Left ventricle myocardium inferior (tissue), 1 donor: ENCODE data around the gene CCR5. TPM values are rescaled to one million over a fixed set of nuclear protein-coding genes. Genes with fewer than 3 reads are reported as not detected.

Experiments
- DNase-seq: peaks from one replicate; pipeline ENCODE4 v3.0.0-alpha.2; 2020
- H3K27ac ChIP-seq: fragments of 200-600 bp; replicated peaks from 2 replicates; pipeline ENCODE4 v1.8.0; 2021
- H3K27me3 ChIP-seq: fragments of 200-600 bp; 2 replicates; pipeline ENCODE4 v1.8.0; 2021; ENCODE audit warnings: low read depth
- H3K36me3 ChIP-seq: fragments of 200-600 bp; 2 replicates; pipeline ENCODE4 v1.8.0; 2021
- H3K4me1 ChIP-seq: fragments of 200-600 bp; 2 replicates; pipeline ENCODE4 v1.8.0; 2021
- H3K4me3 ChIP-seq: fragments of 200-600 bp; 2 replicates; pipeline ENCODE4 v1.8.0; 2021; ENCODE audit warnings: mild to moderate bottlenecking, moderate library complexity
- H3K9me3 ChIP-seq: fragments of 200-600 bp; replicated peaks from 2 replicates; pipeline ENCODE4 v1.8.0; 2021
- intact Hi-C: fragments of 100-400 bp; cut with micrococcal nuclease; formaldehyde crosslinking; loops from one replicate; pipeline ENCODE4 v1.11.0; 2022
- total RNA-seq: library from RNA; stranded (reverse); fragmentation: NEBNext Ultra II Directional; extraction: Animal tissue kit (Norgen Biotek cat#: 25700); gene quantifications from one replicate; pipeline ENCODE4 v1.2.1, GENCODE V29; 2021
- TF ChIP-seq, protein P1 (sequence below): fragments of 200-600 bp; IDR thresholded peaks from 2 replicates; pipeline ENCODE4 v1.8.0; 2021; ENCODE audit warnings: antibody characterized with exemption, mild to moderate bottlenecking, borderline replicate concordance
- donor health status: DM: no; HTN: yes; CAD: no; lungs with severe emphysema.

The CCR5 gene
- total RNA-seq, 1 donor from 2014 or later: 0.22 TPM

DNA sequence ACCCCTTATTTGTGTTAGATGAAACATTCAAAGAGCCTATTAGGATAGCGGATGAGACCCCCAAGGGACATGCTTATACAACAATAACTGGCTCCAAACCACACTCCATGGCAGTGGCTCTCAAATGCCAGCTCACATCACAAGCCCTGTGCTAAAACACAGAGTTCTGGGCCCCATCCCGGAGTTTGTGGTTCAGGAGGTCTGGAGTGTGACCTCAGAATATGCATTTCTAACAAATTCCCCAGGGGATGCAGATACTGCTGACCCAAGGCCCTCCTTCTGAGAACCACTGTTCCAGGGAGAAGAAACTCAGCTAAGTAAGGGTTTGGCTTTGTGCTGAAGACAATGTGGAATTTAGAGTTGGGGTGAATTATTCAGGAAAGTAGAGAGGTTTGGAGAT is 39.9 kb downstream of the CCR5 start:
- H3K36me3 ChIP-seq: no peaks in the 10 kb centered on the region
- no peaks in the 10 kb centered on the region for H3K9me3 ChIP-seq
- intact Hi-C loops: no loop called here
- peaks cover 96% of the 10 kb centered on the region for H3K4me1 ChIP-seq
- H3K4me3 ChIP-seq: no peak overlapping the region
- no peak for DNase-seq
- peak overlapping the region; percentile 16 for H3K27ac ChIP-seq
- H3K27me3 ChIP-seq: no peaks in the 10 kb centered on the region
- TF ChIP-seq, protein P1, sequence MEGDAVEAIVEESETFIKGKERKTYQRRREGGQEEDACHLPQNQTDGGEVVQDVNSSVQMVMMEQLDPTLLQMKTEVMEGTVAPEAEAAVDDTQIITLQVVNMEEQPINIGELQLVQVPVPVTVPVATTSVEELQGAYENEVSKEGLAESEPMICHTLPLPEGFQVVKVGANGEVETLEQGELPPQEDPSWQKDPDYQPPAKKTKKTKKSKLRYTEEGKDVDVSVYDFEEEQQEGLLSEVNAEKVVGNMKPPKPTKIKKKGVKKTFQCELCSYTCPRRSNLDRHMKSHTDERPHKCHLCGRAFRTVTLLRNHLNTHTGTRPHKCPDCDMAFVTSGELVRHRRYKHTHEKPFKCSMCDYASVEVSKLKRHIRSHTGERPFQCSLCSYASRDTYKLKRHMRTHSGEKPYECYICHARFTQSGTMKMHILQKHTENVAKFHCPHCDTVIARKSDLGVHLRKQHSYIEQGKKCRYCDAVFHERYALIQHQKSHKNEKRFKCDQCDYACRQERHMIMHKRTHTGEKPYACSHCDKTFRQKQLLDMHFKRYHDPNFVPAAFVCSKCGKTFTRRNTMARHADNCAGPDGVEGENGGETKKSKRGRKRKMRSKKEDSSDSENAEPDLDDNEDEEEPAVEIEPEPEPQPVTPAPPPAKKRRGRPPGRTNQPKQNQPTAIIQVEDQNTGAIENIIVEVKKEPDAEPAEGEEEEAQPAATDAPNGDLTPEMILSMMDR: no peak

DNA sequence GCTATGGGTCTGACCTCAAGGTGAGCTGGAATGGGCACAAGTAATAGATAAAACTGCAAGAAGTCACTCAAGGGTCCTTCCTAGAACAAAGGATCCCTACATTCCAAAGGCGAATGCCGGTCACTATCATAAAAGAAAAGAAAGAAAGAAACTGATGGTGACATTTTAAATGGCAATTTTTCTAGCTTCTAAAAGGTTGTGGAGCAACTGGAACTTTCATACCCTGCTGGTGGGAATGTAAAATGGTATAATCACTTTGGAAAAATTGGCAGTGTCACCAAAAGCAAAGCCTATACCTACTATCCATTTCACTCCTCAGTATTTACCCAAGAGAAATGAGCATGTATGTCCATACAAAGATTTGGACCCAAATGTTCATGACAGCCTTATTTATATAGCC is 40.5 kb downstream of the CCR5 start:
- Histone ChIP-seq H3K4me1 (peaks cover 96% of the 10 kb centered on the region), H3K36me3 (no peaks in the 10 kb centered on the region), H3K4me3 (no peak overlapping the region), H3K9me3 (no peaks in the 10 kb centered on the region), H3K27ac (no peak overlapping the region), H3K27me3 (no peaks in the 10 kb centered on the region)
- intact Hi-C loops: no loop called here
- no peak for DNase-seq
- TF ChIP-seq, protein P1: no peak

DNA sequence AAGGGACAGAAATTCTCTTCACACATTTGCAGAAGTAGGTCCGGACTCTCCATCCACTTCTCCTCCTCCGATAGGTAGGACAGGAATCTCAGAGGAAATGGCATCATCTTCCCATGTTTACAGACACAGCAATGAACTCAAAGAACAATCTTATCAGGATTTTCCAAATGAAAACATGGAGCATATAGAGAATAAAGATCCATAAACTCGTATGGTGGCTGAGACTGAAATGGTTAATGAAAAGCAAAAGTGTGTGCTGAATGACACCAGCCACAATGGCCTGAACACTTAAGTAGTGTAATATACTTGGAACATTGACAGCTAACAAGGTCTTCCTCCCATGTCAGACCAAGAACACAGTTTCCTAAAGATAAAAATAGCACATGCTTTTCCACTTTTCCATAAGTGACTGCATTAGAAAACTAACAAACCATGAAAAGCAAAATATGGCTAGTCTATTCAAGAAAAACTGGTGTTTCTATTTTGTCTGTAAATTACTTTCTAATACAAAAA is 42.1 kb downstream of the CCR5 start:
- Histone ChIP-seq H3K4me1 (peaks cover 93% of the 10 kb centered on the region), H3K27ac (peak overlapping the region; percentile 63)

DNA sequence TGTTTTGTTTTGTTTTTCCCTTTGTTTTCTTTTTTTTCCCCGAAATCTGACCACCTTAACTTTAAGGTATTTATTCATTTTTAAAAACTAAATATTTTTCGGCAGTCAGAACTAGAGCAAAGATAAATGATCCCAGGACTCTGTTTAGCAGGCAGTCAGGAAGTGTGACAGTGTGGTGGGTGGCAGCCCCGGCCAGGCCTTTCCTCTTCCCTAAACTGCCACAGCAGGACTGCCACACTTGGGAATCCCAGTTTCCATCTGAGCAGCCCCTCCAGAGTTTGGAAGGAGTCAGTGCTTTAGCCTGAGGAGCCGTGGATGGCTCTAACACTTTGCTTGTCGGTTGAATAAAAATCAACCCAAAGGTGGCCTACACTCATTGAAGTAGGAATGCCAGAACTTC is 43.2 kb downstream of the CCR5 start:
- DNase-seq: no peak
- Histone ChIP-seq H3K4me1 (peaks cover 82% of the 10 kb centered on the region), H3K4me3 (no peak overlapping the region), H3K9me3 (no peaks in the 10 kb centered on the region), H3K27ac (no peak overlapping the region), H3K27me3 (no peaks in the 10 kb centered on the region), H3K36me3 (no peaks in the 10 kb centered on the region)
- TF ChIP-seq, protein P1: no peak
- intact Hi-C loops: no loop called here

More for the DNA sequence above, 42.1 kb downstream of the CCR5 start:
- Histone ChIP-seq H3K9me3 (no peaks in the 10 kb centered on the region), H3K27me3 (no peaks in the 10 kb centered on the region), H3K36me3 (no peaks in the 10 kb centered on the region), H3K4me3 (no peak overlapping the region)
- intact Hi-C loops: no loop called here
- TF ChIP-seq, protein P1: no peak
- DNase-seq: no peak

DNA sequence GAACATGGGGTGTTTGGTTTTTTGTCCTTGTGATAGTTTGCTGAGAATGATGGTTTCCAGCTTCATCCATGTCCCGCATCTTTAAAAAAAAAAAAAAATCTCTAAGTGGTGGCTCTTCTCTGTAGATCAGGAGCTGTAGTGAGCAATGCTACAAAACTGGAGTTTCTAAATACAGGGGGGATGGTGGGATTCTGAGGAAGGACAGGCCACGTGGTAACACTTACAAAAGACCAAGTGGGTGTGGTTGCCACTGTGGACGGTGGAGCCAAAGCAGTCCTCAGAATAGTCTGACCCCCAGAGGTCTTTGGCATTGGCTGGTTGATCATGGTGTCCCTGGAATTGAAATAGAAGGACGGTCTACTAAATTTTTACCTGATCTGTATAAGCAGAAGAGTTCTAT is 44.0 kb downstream of the CCR5 start:
- Histone ChIP-seq H3K9me3 (no peaks in the 10 kb centered on the region), H3K36me3 (no peaks in the 10 kb centered on the region), H3K4me1 (peaks cover 75% of the 10 kb centered on the region), H3K27me3 (no peaks in the 10 kb centered on the region), H3K4me3 (no peak overlapping the region), H3K27ac (no peak overlapping the region)
- TF ChIP-seq, protein P1: no peak
- DNase-seq: no peak
- intact Hi-C loops: no loop called here
